Stimulated activated CD4-positive, alpha-beta T cell treated with anti-CD3 and anti-CD28 coated beads, Interleukin-2, amount 100 ng/mL, for 4 hours (primary cell): Measurements from ENCODE around the gene CFAP68.

Experiments used
- DNase-seq: peaks from one replicate; pipeline ENCODE4 v3.0.0-alpha.2; 2020; ENCODE audit warnings: low read depth

CFAP68 gene, protein sequence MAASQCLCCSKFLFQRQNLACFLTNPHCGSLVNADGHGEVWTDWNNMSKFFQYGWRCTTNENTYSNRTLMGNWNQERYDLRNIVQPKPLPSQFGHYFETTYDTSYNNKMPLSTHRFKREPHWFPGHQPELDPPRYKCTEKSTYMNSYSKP

DNA sequence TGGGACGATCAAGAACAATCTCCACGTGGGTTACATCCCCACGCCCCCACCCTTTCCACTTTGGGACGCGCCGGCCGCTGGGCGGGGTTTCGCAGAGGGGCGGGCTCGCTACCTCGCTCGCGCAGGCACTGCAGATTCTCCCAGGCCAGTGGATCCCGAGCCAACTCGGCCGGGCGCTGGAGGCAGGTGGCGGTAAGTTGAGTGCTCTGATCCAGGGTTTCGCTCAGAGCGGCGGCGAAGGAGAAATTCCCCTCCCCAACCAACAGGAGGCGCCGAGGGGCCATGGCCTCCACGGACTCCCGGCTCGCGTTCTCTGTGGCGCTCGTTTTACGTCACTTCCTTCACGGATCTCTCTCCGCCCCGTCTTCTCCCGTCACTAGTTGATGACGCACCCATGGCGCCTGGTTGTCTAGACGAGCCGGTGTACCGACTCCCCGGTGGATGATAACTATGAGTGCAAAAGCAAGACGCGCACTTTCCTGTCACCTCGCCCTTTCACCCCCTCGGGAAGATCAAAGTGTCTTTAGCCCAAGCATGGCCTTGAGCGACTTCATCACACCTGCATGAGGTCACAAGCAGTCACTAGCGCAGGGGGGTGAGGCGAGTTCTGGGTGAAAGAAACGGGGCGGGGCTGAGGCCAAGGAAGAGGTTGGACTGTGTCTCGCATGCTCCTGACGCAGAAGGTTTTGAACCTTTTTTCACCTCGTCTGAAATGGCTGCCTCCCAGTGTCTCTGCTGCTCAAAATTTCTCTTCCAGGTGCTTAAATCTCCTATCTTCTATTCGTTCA lies at the start of gene CFAP68, which contains the start of gene FDXACB1:
CFAP68 (plus strand) TSS at position 693 of the 788 bp plus-strand sequence; CDS start at position 713, 20 bp downstream.
FDXACB1 (minus strand) TSS at position 317 of the 788 bp plus-strand sequence; CDS start at position 284, 33 bp downstream.
- DNase-seq, result peak; percentile 92

DNA sequence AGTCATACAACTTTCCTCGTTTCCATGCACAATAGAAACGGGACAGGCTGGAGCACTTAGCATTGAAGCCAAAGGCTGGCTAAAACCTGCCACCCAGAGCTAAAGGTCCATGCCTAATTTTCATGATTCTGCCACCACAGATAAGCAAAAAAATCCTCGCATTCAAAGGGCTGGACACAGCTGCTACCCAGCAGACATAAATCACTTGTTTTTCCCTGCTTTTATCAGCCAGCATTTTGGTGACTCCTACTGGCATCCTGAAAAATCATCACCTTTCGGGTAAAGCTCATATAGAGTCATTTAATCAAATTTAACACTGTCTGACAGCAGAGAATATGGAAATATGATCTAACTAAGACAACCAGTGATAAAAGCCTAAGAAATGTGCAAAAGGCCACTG lies 45.8 kb upstream of the CFAP68 start:
- DNase-seq, result no peak

DNA sequence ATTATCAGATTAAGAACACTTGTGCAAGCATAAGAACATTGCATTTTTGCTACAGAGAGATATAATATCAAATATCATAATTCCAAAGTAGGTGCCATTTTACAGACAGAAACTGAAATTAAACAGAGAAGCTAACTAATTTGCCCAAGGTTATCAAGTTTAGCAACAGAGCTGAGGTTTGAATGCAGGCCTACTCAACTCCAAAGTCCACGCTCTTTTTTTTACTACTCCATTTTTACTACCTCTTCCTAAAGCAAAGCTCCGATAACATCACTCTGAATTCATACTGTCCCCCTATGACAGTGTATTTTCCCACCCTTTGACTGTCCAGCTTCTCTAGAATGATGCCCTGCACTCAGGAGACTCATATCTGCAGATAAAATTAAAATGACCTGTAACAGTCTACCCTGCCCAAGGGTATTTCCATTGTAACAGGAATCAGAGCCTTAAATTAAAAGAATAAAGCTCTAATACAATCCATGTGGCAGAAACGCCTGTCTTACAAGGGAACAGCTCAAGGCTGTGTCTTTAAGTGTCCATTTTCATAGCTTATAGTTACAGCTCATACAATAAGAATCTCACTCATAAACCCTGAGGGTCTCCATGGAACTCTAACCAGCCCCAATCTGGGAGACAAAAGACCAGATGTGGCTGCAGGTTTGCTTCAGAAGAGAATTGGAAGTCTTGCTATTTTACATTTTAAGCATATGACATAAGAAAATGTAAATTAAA lies 44.7 kb upstream of the CFAP68 start:
- DNase-seq, result no peak

DNA sequence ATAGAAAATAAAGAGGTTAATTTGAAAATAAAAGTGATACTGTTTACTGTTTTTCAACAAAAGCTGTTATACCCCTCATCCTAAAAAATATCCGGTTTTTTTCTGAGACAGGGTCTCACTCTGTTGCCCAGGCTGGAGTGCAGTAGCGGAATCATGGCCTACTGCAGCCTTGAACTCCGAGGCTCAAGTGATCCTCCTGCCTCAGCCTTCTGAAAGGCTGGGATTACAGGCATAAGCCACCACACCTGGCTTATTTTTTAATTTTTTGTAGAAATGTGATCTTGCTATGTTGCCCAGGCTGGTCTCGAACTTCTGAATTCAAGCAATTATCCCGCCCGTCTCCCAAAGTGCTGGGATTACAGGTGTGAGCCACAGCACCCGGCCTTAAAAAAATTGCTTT lies 43.7 kb upstream of the CFAP68 start:
- DNase-seq, result no peak

DNA sequence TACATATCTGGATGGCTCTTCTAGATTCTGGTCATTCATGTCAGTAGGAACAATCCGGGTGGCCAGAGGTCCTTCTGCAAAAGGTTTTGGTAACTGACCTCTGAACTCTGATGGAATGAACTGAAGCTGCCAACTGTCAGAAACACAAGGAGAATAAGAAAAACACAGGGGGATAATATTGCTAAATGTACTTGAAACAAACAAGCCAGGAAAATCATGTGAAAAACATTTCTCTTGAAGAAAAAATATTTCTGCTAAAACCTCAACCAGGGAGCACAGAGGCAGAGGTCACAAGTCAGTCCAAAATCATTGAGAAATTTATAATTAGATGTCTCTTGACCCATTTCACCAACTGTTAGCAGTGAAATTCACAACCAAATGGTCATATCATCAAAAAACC lies 43.2 kb upstream of the CFAP68 start:
- no peak for DNase-seq

DNA sequence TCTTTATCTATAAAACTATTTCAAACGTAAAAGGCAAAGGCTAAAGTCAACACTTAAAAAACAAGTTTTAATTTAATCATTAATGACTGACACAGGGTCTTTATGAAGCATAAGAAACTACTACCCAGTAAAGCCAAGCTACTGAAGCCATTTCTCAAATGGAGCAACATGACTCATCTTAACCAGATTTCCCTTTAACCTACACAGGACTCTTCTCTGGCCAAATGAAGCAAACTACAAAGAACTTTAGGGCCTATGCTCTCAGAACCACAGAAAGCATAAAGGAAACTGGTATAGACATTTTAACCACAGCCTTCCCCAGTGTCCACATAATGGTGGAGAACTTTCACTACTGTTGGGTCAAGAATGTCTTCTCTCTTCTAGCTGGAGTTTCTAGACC lies 42.6 kb upstream of the CFAP68 start:
- DNase-seq, result no peak

DNA sequence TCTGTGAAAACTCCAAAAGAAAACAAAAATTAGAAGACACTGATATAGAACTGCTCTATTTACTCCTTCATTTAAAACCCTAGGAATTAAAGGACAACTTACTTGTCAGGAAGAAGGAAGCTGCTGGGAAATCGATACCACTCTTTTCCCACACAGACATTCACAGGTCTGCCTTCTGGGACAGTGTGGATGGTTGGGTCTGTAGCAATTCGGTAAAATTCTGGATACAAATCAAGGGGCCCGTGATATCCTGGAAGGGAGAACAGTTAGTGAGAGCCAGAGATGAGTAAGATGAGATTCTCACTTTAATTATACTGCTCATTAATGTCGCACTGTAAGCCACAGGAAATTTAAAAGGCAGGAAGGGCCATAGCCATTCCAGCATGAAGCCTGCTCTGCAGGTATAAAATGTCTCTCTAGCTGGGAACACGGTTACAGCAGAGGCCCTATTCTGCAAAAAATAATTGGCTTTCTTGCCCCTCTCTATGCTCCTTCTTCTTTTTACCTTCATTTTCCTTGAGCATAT lies 41.9 kb upstream of the CFAP68 start:
- no peak for DNase-seq

DNA sequence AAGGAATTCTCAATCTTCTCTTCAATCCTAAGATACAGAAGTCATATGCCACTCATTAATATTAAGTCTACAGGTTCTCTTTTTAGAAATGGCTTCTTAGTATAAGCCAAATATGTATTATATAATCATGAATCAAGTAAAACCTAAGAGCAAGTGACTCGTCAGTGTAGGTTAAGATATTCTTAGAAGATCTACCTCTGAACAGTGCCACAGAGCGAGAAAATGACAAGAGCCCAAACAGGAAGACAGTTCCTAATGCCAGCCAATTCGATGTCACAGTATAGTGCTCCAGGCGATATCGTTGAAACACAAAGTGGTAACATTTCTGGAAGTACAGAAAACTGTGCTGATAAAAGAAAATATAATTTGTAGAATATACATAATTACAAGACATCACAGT lies 41.3 kb upstream of the CFAP68 start:
- no peak for DNase-seq

DNA sequence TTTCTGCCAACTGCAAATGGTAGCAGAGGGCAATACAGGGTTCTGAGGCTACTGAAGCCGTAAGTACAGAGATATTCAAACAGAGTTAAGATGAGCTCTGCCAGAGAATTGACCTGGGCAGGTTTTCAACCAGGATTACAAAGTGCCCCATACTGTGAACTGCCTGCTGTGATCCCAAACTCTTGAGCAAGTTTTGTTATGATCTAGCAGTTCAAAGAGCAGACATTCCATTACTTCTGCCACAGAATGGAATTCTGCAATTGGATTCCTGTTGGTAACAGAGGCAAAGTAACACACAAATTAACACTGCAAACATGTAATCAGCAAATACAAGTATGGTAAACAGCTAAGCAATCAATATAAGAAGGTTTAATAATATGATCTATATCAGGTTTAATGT lies 39.2 kb upstream of the CFAP68 start:
- no peak for DNase-seq

DNA sequence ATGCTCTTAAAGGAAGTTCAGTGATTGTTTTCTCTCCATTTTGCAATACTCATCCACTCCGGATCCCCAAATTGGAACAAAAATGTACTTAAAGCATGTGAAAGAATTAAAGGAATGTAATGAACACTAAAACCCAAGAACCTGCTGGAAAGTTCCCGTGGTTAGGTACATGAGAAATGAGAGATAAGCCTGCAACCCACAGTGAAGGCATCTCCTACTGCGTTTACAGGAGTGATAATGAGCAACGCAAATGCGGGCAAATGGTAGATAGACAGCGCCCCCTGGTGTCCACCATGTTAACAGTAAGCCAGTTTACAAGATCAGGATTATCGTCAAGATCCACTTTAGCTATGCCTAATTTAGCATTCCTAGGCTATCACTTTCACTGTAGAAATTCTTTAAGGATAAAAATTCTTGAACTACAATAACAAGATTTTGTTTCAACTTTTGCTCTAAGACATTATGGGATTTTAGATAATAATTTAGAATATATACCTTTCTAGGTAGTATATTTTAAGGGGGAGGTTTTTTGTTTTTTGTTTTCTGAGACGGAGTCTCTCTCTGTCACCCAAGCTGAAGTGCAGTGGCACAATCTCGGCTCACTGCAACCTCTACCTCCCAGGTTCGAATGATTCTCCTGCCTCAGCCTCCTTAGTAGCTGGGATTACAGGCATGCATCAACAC lies 37.8 kb upstream of the CFAP68 start:
- peak; percentile 76 for DNase-seq

DNA sequence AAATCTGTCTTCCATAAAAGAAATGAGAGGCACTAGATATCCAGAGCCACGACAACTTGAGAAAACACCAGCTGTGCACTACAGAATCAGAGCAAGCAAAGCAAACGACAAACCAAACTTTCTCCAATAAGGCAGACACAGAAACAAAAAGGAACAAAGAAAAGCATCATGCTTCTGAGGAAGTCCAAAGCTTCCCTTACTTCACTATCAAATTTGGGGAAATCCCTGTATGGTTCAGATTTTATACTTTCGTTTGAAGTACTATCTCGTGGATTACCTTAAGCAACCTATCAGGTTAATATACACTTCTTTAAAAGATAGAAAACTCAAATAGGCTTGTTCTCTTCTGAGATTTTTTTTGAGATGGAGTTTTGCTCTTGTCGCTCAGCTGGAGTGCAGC lies 35.7 kb upstream of the CFAP68 start:
- no peak for DNase-seq

DNA sequence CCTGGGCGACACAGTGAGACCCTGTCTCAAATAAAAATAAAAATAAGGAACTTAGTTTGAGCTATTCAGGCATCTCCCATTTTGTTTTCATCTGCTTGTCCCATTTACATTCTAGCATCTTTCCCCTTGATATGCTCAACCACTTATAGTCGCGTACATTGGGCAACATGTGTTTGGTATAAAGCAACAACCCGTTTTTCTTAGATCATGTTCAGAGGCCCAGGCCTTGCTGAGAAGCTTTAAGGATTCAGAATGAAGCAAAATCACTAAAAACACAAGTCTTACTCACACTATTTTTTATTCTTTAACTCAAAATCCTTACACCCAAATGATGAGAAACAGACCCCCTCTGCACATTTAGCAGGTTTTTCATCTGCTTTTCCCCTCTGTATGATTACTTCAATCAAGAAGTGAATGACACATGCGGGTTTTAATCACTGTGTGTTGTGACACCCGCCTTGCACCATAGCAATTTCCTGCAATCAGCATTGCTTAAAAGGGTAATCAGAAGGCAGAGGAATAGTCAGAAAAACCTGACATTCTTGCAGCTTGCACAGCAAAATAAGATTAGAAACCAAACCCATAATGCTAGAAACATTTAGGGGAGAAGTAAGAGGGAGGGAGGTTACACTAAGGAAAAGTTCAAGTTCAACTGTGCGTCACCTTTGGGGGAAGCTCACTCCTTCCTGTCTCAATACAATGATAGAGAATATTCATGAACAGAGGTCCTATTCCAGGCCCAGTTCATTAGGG lies 33.9 kb upstream of the CFAP68 start:
- no peak for DNase-seq

DNA sequence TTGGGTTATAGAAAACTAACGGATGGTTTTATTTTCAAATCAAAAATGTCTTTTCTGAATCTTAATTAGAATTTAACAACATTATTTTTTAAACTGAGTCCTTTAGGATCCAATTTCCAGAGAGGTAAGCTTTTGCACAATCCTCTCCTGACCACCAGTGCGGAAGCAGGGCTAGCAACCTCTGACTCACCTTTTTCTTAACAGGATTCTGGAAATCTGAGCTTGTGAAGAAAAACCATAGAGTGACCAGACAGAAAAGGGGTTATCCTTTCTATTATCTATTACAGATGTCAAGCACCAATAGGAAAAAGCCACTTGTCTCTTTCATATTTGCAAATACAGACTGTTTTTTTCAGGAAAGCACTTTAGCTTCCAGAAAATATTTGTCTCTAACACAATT lies 33.3 kb upstream of the CFAP68 start:
- DNase-seq, result no peak

DNA sequence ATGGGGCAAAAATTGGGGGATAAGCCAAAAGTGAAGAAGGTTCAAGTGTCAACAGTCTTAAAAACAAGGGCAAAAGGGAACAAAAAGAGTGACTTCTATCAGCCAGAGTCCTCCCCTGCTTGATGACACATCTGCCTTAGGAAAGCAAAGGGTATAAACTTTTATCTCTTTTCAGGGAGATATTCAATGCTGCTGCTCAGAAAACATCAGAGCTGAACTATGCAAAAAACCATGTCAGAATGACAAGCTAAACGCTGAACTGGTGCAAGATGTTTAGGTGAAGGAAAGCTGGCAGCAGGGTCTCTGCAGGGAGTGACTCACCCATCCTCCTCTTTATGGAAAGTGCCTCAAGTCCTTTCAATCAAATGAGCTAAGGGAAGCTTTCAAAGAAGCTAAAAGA lies 32.7 kb upstream of the CFAP68 start:
- no peak for DNase-seq

DNA sequence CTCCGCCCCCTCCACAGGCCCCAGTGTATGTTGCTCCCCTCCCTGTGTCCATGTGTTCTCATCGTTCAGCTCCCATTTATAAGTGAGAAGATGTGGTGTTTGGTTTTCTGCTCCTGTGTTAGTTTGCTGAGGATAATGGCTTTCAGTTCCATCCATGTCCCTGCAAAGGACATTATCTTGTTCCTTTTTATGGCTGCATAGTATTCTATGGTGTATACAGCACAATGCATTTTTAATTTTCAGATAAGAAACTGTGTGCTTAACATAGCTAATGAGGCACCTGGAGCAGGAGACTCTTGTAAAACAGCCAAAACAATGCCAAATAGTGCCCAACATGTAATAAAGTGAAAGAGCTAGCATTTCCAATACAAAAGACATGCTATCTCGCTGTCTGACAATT lies 29.7 kb upstream of the CFAP68 start:
- no peak for DNase-seq

DNA sequence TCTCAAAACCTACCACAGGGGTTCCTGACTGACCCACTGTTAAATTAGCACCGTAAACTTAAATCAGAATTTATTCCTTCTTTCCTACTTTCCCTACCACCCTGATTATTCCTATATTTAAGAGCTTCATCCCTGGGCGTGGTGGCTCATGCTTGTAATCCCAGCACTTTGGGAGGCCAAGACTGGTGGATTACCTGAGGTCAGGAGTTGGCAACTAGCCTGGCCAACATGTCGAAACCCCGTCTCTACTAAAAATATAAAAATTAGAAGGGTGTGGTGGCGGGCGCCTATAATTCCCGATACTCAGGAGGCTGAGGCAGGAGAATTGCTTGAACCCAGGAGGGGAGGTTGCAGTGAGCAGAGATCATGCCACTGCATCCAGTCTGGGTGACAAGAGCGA lies 28.3 kb upstream of the CFAP68 start:
- no peak for DNase-seq

DNA sequence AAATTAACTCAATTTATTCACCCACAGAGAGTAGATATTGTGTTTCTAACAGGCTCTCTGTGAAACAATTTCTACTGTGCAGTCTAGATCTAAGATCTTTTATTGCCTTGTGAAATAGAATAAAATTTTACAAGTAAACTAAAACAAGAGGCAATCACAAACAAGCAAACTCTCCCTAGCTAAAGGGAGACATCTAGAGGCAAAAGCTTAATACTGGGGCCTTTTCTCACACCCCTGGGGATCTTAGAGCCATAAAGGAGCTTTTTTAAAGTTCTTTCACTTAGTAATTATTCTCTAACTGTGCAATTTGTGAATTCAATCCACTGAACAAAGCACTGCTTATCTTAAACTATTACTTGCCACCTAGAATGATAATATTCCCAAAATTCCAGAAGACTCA lies 27.7 kb upstream of the CFAP68 start:
- no peak for DNase-seq

DNA sequence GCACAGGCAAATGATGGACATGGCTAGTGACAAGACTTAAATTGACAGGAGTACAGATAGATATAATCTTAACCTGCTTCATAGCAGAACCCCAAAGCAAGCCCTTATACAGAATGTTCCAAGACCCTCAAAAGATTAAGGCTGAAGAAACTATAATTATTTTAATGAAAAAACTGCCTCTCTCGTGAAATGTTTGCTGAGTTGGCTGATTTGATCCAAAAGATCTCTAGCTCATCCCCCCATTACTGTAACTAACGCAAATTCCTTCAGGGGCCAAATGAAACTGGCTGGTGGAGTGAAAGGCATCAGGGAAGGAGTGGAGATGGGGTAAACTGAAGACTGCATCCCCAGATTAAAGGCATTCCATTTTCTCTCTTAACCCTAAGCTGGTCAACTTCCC lies 27.2 kb upstream of the CFAP68 start:
- no peak for DNase-seq

DNA sequence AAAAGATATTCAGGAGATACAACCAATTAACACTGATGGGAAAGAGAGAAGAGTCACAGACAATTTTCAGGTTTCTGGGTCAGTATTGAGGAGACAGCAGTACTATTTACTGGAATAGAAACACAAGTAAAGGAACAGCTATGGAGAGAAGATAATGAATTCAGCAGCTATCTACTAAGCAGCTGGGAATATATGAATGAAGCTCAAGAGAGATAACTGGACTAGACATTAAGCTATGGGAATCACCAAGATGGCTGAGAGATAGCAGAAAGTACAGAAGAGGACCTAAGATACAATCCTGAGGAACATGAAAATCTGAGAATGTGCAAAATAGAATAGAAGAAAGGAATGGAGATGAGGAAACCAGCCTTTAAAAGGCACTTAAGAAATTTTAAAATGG lies 23.8 kb upstream of the CFAP68 start:
- DNase-seq, result no peak

DNA sequence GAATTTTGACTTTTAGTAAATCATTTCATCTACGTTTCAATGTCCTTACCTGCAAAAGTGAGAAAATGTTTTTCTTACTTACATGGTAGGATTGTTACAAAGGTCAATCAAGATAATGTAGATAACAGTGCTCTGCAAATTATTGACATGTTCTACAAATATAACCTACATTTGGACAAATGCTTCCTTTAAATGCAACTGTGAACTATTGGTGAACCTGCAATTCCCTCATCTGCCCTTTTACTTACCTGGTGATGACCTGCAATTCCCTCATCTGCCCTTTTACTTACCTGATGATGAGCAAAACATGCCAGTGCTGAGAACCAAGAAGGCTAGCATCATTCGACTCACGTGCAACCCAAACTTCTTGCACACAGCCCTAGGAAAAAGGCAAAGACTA lies 19.1 kb upstream of the CFAP68 start:
- no peak for DNase-seq

DNA sequence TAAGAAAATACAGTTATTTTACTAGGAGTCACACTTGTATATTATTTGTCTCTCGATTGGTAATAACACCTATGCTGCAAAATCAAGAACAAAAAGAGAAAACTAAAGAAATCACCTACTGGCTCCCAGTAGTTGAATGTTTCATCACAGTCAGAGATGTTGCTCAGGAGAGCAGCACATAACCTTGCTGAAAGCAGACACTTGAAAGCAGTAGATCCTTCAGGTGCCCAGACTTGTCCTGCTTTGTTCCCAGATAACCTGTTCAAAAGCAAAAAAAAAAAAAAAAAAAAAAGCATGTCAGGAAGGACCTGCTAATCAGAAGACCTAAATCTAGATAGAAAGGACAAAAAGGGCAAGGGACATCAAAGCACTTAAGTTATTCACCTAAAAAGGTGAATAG lies 9.2 kb upstream of the CFAP68 start:
- no peak for DNase-seq

DNA sequence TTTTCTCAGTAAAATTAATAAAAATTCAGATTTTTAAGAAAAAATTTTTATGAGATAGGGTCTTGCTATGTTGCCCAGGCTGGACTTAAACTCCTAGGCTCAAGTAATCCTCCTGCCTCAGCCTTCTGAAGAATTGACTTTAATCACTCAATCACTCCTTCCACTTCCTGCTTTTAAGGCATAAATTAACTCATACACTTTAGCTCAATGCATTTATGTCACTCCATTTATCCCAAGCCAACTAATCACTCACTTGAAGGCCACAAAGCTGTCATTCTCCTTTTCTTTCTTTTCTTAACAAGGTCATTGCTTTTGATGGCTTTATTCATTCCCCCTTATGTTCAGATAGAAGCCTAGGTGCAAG lies 8.8 kb upstream of the CFAP68 start:
- no peak for DNase-seq
